Keratinocyte (primary cell): ENCODE results near the gene CRABP1. TPM values are rescaled to one million over a fixed set of nuclear protein-coding genes. Genes with fewer than 3 reads are reported as not detected.

Experiments
- DNase-seq: peaks from one replicate; pipeline ENCODE4 v3.0.0-alpha.2; 2011; ENCODE audit warnings: low read depth, missing footprints, low spot score
- FAIRE-seq: peaks from 2 replicates; lab custom pipeline; 2011; peaks lifted over from hg19 to GRCh38; lab: Jason Lieb, UNC
- H2AFZ ChIP-seq: 2 replicates; pipeline ENCODE4 v1.6.0; 2012; ENCODE audit warnings: low read length, control low read depth, inconsistent platforms; ENCODE audit not compliant: control insufficient read depth
- H3K27ac ChIP-seq: 2 replicates; pipeline ENCODE4 v1.5.1; 2011; ENCODE audit warnings: low read length; ENCODE audit not compliant: control insufficient read depth, insufficient read depth
- H3K27me3 ChIP-seq: 3 replicates; pipeline ENCODE4 v1.6.0; 2011; ENCODE audit warnings: low read length; ENCODE audit not compliant: control insufficient read depth, insufficient read depth; ENCODE audit errors: extremely low read depth
- H3K36me3 ChIP-seq, 2 experiments: 2 replicates in 1 of 2; 3 replicates in 1 of 2; pipeline ENCODE4 v1.5.1; 2011; ENCODE audit warnings: low read length in 2 of 2, mild to moderate bottlenecking in 1 of 2; ENCODE audit not compliant: control insufficient read depth in 2 of 2, insufficient read depth in 2 of 2; ENCODE audit errors: extremely low read depth in 1 of 2
- H3K4me1 ChIP-seq: 3 replicates; pipeline ENCODE4 v1.5.1; 2011; ENCODE audit warnings: low read length; ENCODE audit not compliant: control insufficient read depth, insufficient read depth; ENCODE audit errors: extremely low read depth
- H3K4me2 ChIP-seq: 3 replicates; pipeline ENCODE4 v1.6.0; 2011; ENCODE audit warnings: low read depth, low read length; ENCODE audit not compliant: control insufficient read depth, insufficient read depth; ENCODE audit errors: extremely low read depth
- H3K4me3 ChIP-seq, 3 experiments: fragments of 200-600 bp in 1 of 3; sonication (generic) in 1 of 3; 2 replicates in 2 of 3; 3 replicates in 1 of 3; pipeline ENCODE4 v1.5.1; 2011 to 2016; ENCODE audit warnings: low read length in 3 of 3, mild to moderate bottlenecking in 3 of 3, control low read depth in 2 of 3, inconsistent platforms in 1 of 3, low read depth in 1 of 3, mixed read lengths in 1 of 3, mixed run types in 1 of 3, moderate library complexity in 1 of 3; ENCODE audit not compliant: control insufficient read depth in 2 of 3, insufficient read depth in 2 of 3; ENCODE audit errors: extremely low read depth in 1 of 3
- H3K79me2 ChIP-seq: 2 replicates; pipeline ENCODE4 v1.6.0; 2012; ENCODE audit warnings: low read length; ENCODE audit not compliant: control insufficient read depth, insufficient read depth
- H3K9ac ChIP-seq: 3 replicates; pipeline ENCODE4 v1.6.0; 2011; ENCODE audit warnings: low read length; ENCODE audit not compliant: control insufficient read depth, insufficient read depth; ENCODE audit errors: extremely low read depth
- H3K9me1 ChIP-seq: 3 replicates; pipeline ENCODE4 v1.6.0; 2011; ENCODE audit warnings: low read length; ENCODE audit not compliant: control insufficient read depth, insufficient read depth; ENCODE audit errors: extremely low read depth
- H3K9me3 ChIP-seq: 2 replicates; pipeline ENCODE4 v1.5.1; 2012; ENCODE audit warnings: low read depth, low read length; ENCODE audit not compliant: control insufficient read depth
- H4K20me1 ChIP-seq: 3 replicates; pipeline ENCODE4 v1.6.0; 2011; ENCODE audit warnings: low read length; ENCODE audit not compliant: control insufficient read depth, insufficient read depth; ENCODE audit errors: extremely low read depth
- CTCF ChIP-seq, 3 experiments: IDR thresholded peaks in 1 of 3; conservative IDR thresholded peaks in 1 of 3; optimal IDR thresholded peaks in 1 of 3; 2 replicates in 2 of 3; 3 replicates in 1 of 3; pipeline versions ENCODE3 to v1.5.1; 2011; ENCODE audit warnings: low read length in 3 of 3, mild to moderate bottlenecking in 3 of 3, moderate library complexity in 2 of 3, control low read depth in 1 of 3, inconsistent platforms in 1 of 3; ENCODE audit not compliant: insufficient read depth in 2 of 3; ENCODE audit errors: extremely low read depth in 1 of 3
- EZH2 ChIP-seq: IDR thresholded peaks from one replicate; pipeline ENCODE4 v1.6.1; 2012; ENCODE audit warnings: inconsistent platforms, mild to moderate bottlenecking, low read length, moderate library complexity
- dilution Hi-C: fragments of 300-500 bp; cut with MboI; formaldehyde crosslinking; loops from one replicate; pipeline ENCODE4 v1.7.0; 2020; ENCODE audit warnings: low sequenced_read_pairs; ENCODE audit not compliant: extremely low pct_ligation_motif_present
- polyA plus RNA-seq, 5 experiments: library from polyadenylated mRNA; depleted of rRNA in 3 of 5; stranded (reverse) in 3 of 5; stranded (forward) in 1 of 5; unstranded in 1 of 5; fragments of >200 nt; gene quantifications; 1 replicate in 1 of 5; 2 replicates in 3 of 5; 3 replicates in 1 of 5; pipeline versions ENCODE4 v1.2.1 to v1.2.3, GENCODE V29; 2011 to 2012; ENCODE audit warnings: missing spikeins in 2 of 5, low read depth in 1 of 5, low replicate concordance in 1 of 5

The CRABP1 gene
- polyA plus RNA-seq, 1 donor (not counting 4 experiments of a cell fraction or from before 2014, with no cell fraction given), result not detected

- no peaks in the 10 kb centered on the region for H3K79me2 ChIP-seq
- no peak overlapping the region for H3K4me3 ChIP-seq
- no peak overlapping the region for H2AFZ ChIP-seq
- no peak overlapping the region for H3K27ac ChIP-seq
- H3K9ac ChIP-seq, result no peak overlapping the region
- H3K9me1 ChIP-seq, result no peaks in the 10 kb centered on the region
- no peaks in the 10 kb centered on the region for H4K20me1 ChIP-seq
- dilution Hi-C loops, result no loop called here
- no peak overlapping the region for H3K4me2 ChIP-seq
- FAIRE-seq (no peak), DNase-seq (no peak)
- no peaks in the 10 kb centered on the region for H3K36me3 ChIP-seq
- H3K27me3 ChIP-seq, result peaks cover 49% of the 10 kb centered on the region
- TF ChIP-seq EZH2, result no peak
- no peak for TF ChIP-seq CTCF (optimal IDR thresholded peaks at IDR 0.05 in 1 of 3, IDR thresholded peaks at IDR 0.05 in 1 of 3, conservative IDR thresholded peaks at IDR 0.05 in 1 of 3; ENCODE audit: extremely low read depth in 1 of 3, insufficient read depth in 2 of 3, low read length in 3 of 3)
- no peaks in the 10 kb centered on the region for H3K4me1 ChIP-seq
- H3K9me3 ChIP-seq, result no peaks in the 10 kb centered on the region
These were observed 1.9 kb downstream of the CRABP1 start for GRCh38 chr15:78342021-78342420.

GRCh38 chr15:78343276-78344060 lies 3.3 kb downstream of the CRABP1 start:
- no peaks in the 10 kb centered on the region for H3K36me3 ChIP-seq
- dilution Hi-C loops, result no loop called here
- TF ChIP-seq EZH2 (no peak), CTCF (optimal IDR thresholded peaks at IDR 0.05 in 1 of 3, IDR thresholded peaks at IDR 0.05 in 1 of 3, conservative IDR thresholded peaks at IDR 0.05 in 1 of 3; ENCODE audit: extremely low read depth in 1 of 3, insufficient read depth in 2 of 3, low read length in 3 of 3) (no peak)
- FAIRE-seq (no peak), DNase-seq (no peak)
- H4K20me1 ChIP-seq, result no peaks in the 10 kb centered on the region
- H2AFZ ChIP-seq, result no peak overlapping the region
- H3K79me2 ChIP-seq, result no peaks in the 10 kb centered on the region
- H3K9ac ChIP-seq, result no peak overlapping the region
- no peak overlapping the region for H3K4me3 ChIP-seq
- H3K4me1 ChIP-seq, result no peaks in the 10 kb centered on the region
- no peaks in the 10 kb centered on the region for H3K9me3 ChIP-seq
- peaks cover 51% of the 10 kb centered on the region for H3K27me3 ChIP-seq
- no peak overlapping the region for H3K27ac ChIP-seq
- H3K4me2 ChIP-seq, result no peak overlapping the region
- H3K9me1 ChIP-seq, result no peaks in the 10 kb centered on the region
